GM19193 (cell line): ENCODE measurements around the gene PAAF1.

Experiments
- POLR2A ChIP-seq: IDR thresholded peaks from 4 replicates; pipeline ENCODE4 v1.6.1; 2011; ENCODE audit not compliant: insufficient read depth, insufficient read length; ENCODE audit errors: extremely low read depth

PAAF1 gene

GRCh38 chr11:73876424-73877310 is at the start of gene PAAF1, which contains the start of gene COA4:
PAAF1 (plus strand) TSS chr11:73876999; CDS start chr11:73877022, 23 bp downstream.
COA4 (minus strand) TSS chr11:73876846; CDS start chr11:73873378, 3,468 bp downstream.
- peak; percentile 95 for TF ChIP-seq POLR2A

- TF ChIP-seq POLR2A = no peak
Observed at GRCh38 chr11:73830261-73830660, 46.5 kb upstream of the PAAF1 start.

- no peak for TF ChIP-seq POLR2A
Observed at GRCh38 chr11:73833067-73833466, 43.7 kb upstream of the PAAF1 start.

- TF ChIP-seq POLR2A = no peak
Observed at GRCh38 chr11:73838443-73839122, 38.2 kb upstream of the PAAF1 start.

GRCh38 chr11:73839123-73839457 is 37.7 kb upstream of the PAAF1 start:
- TF ChIP-seq POLR2A = no peak

GRCh38 chr11:73851046-73851764 is 25.6 kb upstream of the PAAF1 start:
- no peak for TF ChIP-seq POLR2A

GRCh38 chr11:73852049-73852448 is 24.8 kb upstream of the PAAF1 start:
- TF ChIP-seq POLR2A = no peak

- TF ChIP-seq POLR2A = no peak
Observed at GRCh38 chr11:73854680-73855079, 22.1 kb upstream of the PAAF1 start.

- TF ChIP-seq POLR2A = no peak
Observed at GRCh38 chr11:73856031-73856567, 20.7 kb upstream of the PAAF1 start.

GRCh38 chr11:73859671-73860070 is 17.1 kb upstream of the PAAF1 start:
- TF ChIP-seq POLR2A = no peak

- no peak for TF ChIP-seq POLR2A
Observed at GRCh38 chr11:73860202-73860601, 16.6 kb upstream of the PAAF1 start.

GRCh38 chr11:73862986-73863385 is 13.8 kb upstream of the PAAF1 start:
- no peak for TF ChIP-seq POLR2A

- TF ChIP-seq POLR2A = no peak
Observed at GRCh38 chr11:73866095-73866579, 10.7 kb upstream of the PAAF1 start.

GRCh38 chr11:73866586-73866996 is 10.2 kb upstream of the PAAF1 start:
- no peak for TF ChIP-seq POLR2A
